ENCODE results near the gene HADHA. TPM values are rescaled to one million over a fixed set of nuclear protein-coding genes. Genes with fewer than 3 reads are reported as not detected.

HADHA gene
- total RNA-seq, 1 donor from 2014 or later = 139 TPM

DNA sequence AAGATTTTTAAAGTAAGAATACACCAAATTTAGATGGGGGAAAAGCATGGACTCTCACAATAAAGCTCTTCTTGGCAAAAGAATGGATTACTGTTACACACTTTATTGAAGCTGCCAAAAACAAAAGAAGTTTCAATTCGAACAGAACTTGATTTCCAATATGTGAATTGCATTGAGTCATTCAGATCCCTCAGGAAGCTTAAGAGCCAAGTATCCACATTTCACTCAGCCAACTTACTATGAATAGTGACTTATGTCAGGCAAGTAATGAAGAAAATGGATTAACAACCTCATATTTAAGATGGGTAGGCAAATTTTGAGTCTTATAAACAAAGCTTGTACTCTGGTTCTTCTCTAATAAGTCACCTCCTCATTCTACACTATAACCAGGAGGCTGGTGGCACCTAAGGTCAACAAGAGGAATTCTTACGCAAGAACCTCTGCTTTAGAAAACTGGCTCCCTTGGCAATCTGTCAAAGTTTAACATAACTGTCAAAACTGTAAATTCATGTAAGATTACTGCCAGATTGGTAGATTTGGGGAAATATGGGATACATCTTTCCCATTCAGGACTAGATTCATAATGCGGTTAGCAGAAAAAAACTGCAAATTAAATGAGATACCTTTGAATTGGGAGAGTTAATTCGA lies 6.0 kb downstream of the HADHA start:
- FAIRE-seq = no peak
- no peaks in the 10 kb centered on the region for H3K9me3 Mint-ChIP-seq (ENCODE audit: unreplicated experiment)
- peaks cover 39% of the 10 kb centered on the region for H3K36me3 ChIP-seq (ENCODE audit: insufficient read depth, low read length)

GRCh38 chr2:26237868-26238267 lies 6.6 kb downstream of the HADHA start:
- Histone ChIP-seq H4K20me1 (ENCODE audit: insufficient read depth, low read length) (peaks cover 31% of the 10 kb centered on the region), H3K4me1 (ENCODE audit: insufficient read depth, low read length) (peaks cover under 1% of the 10 kb centered on the region), H3K27me3 (ENCODE audit: insufficient read depth, low read length) (no peaks in the 10 kb centered on the region), H3K27ac (ENCODE audit: low read depth, low read length) (no peak overlapping the region), H3K4me2 (ENCODE audit: low read length) (no peak overlapping the region), H3K9me3 (ENCODE audit: insufficient read depth, low read depth, low read length) (no peaks in the 10 kb centered on the region), H3K4me3 (ENCODE audit: insufficient read depth, low read depth, low read length) (no peak overlapping the region), H2AFZ (ENCODE audit: low read depth, low read length) (no peak overlapping the region), H3K9ac (ENCODE audit: low read length) (no peak overlapping the region), H3K79me2 (ENCODE audit: insufficient read depth, low read length) (peaks cover 47% of the 10 kb centered on the region), H3K36me3 (ENCODE audit: insufficient read depth, low read length) (peaks cover 45% of the 10 kb centered on the region)
- FAIRE-seq (no peak), DNase-seq (ENCODE audit: low read depth) (no peak)
- no peak overlapping the region for H3K27ac Mint-ChIP-seq (ENCODE audit: unreplicated experiment)
- H3K4me1 Mint-ChIP-seq (ENCODE audit: low read depth, unreplicated experiment) = peaks cover 11% of the 10 kb centered on the region
- H3K36me3 Mint-ChIP-seq (ENCODE audit: low read depth, unreplicated experiment) = peaks cover 7% of the 10 kb centered on the region
- no peak overlapping the region for H3K4me3 Mint-ChIP-seq (ENCODE audit: unreplicated experiment)
- H3K9me3 Mint-ChIP-seq (ENCODE audit: unreplicated experiment) = no peaks in the 10 kb centered on the region
- TF ChIP-seq, protein P1, sequence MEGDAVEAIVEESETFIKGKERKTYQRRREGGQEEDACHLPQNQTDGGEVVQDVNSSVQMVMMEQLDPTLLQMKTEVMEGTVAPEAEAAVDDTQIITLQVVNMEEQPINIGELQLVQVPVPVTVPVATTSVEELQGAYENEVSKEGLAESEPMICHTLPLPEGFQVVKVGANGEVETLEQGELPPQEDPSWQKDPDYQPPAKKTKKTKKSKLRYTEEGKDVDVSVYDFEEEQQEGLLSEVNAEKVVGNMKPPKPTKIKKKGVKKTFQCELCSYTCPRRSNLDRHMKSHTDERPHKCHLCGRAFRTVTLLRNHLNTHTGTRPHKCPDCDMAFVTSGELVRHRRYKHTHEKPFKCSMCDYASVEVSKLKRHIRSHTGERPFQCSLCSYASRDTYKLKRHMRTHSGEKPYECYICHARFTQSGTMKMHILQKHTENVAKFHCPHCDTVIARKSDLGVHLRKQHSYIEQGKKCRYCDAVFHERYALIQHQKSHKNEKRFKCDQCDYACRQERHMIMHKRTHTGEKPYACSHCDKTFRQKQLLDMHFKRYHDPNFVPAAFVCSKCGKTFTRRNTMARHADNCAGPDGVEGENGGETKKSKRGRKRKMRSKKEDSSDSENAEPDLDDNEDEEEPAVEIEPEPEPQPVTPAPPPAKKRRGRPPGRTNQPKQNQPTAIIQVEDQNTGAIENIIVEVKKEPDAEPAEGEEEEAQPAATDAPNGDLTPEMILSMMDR (IDR thresholded peaks at IDR 0.05; ENCODE audit: insufficient read depth, low read depth, low read length) = no peak
- TF ChIP-seq EZH2 (IDR thresholded peaks at IDR 0.05; ENCODE audit: insufficient read depth, low read length) = no peak
- H3K27me3 Mint-ChIP-seq (ENCODE audit: low read depth, unreplicated experiment) = no peaks in the 10 kb centered on the region

More for the DNA sequence above, 6.0 kb downstream of the HADHA start:
- Histone ChIP-seq H2AFZ (ENCODE audit: low read depth, low read length) (no peak overlapping the region), H3K9ac (ENCODE audit: low read length) (no peak overlapping the region), H3K27me3 (ENCODE audit: insufficient read depth, low read length) (no peaks in the 10 kb centered on the region), H3K4me1 (ENCODE audit: insufficient read depth, low read length) (peaks cover 5% of the 10 kb centered on the region), H3K4me3 (ENCODE audit: insufficient read depth, low read depth, low read length) (no peak overlapping the region), H3K79me2 (ENCODE audit: insufficient read depth, low read length) (peaks cover 53% of the 10 kb centered on the region), H3K4me2 (ENCODE audit: low read length) (no peak overlapping the region), H3K27ac (ENCODE audit: low read depth, low read length) (no peak overlapping the region), H4K20me1 (ENCODE audit: insufficient read depth, low read length) (peaks cover 31% of the 10 kb centered on the region), H3K9me3 (ENCODE audit: insufficient read depth, low read depth, low read length) (no peaks in the 10 kb centered on the region)
- H3K4me3 Mint-ChIP-seq (ENCODE audit: unreplicated experiment) = no peak overlapping the region
- H3K27me3 Mint-ChIP-seq (ENCODE audit: low read depth, unreplicated experiment) = no peaks in the 10 kb centered on the region
- DNase-seq (ENCODE audit: low read depth) = no peak
- no peak for TF ChIP-seq EZH2 (IDR thresholded peaks at IDR 0.05; ENCODE audit: insufficient read depth, low read length)
- TF ChIP-seq, protein P1 (IDR thresholded peaks at IDR 0.05; ENCODE audit: insufficient read depth, low read depth, low read length) = no peak
- H3K36me3 Mint-ChIP-seq (ENCODE audit: low read depth, unreplicated experiment) = peaks cover 4% of the 10 kb centered on the region
- peaks cover 14% of the 10 kb centered on the region for H3K4me1 Mint-ChIP-seq (ENCODE audit: low read depth, unreplicated experiment)
- no peak overlapping the region for H3K27ac Mint-ChIP-seq (ENCODE audit: unreplicated experiment)

GRCh38 chr2:26235089-26235488 lies 9.3 kb downstream of the HADHA start:
- Histone ChIP-seq H3K27ac (ENCODE audit: low read depth, low read length) (no peak overlapping the region), H3K9ac (ENCODE audit: low read length) (no peak overlapping the region), H3K4me3 (ENCODE audit: insufficient read depth, low read depth, low read length) (no peak overlapping the region), H3K9me3 (ENCODE audit: insufficient read depth, low read depth, low read length) (no peaks in the 10 kb centered on the region), H3K4me2 (ENCODE audit: low read length) (no peak overlapping the region), H3K79me2 (ENCODE audit: insufficient read depth, low read length) (peaks cover 19% of the 10 kb centered on the region), H3K4me1 (ENCODE audit: insufficient read depth, low read length) (no peaks in the 10 kb centered on the region), H3K27me3 (ENCODE audit: insufficient read depth, low read length) (no peaks in the 10 kb centered on the region), H2AFZ (ENCODE audit: low read depth, low read length) (no peak overlapping the region), H4K20me1 (ENCODE audit: insufficient read depth, low read length) (peaks cover 15% of the 10 kb centered on the region), H3K36me3 (ENCODE audit: insufficient read depth, low read length) (peaks cover 59% of the 10 kb centered on the region)
- Mint-ChIP-seq H3K4me1 (ENCODE audit: low read depth, unreplicated experiment) (peaks cover 2% of the 10 kb centered on the region), H3K4me3 (ENCODE audit: unreplicated experiment) (no peak overlapping the region), H3K9me3 (ENCODE audit: unreplicated experiment) (no peaks in the 10 kb centered on the region), H3K36me3 (ENCODE audit: low read depth, unreplicated experiment) (peaks cover 10% of the 10 kb centered on the region), H3K27ac (ENCODE audit: unreplicated experiment) (no peak overlapping the region), H3K27me3 (ENCODE audit: low read depth, unreplicated experiment) (no peaks in the 10 kb centered on the region)
- DNase-seq (ENCODE audit: low read depth) = no peak
- no peak for FAIRE-seq
- TF ChIP-seq EZH2 (IDR thresholded peaks at IDR 0.05; ENCODE audit: insufficient read depth, low read length) = no peak
- TF ChIP-seq, protein P1 (IDR thresholded peaks at IDR 0.05; ENCODE audit: insufficient read depth, low read depth, low read length) = no peak

Measured in astrocyte (in vitro differentiated cells and primary cell).